Psoas muscle (tissue), 8 donors: ENCODE results near the gene GPR68. TPM values are rescaled to one million over a fixed set of nuclear protein-coding genes. Genes with fewer than 3 reads are reported as not detected.

ENCODE experiments used
- ATAC-seq, 4 donors: fragments of 200-7000 bp; cut with Tn5 transposase; one replicate each; pipeline ENCODE4 v1.9.1; 2020; ENCODE audit warnings: moderate library complexity in 3 of 4, mild to moderate bottlenecking in 2 of 4
- DNase-seq, 2 donors: peaks; one replicate each; pipeline ENCODE4 v3.0.0-alpha.2; 2020
- H3K27ac ChIP-seq: fragments of 200-600 bp; one replicate; pipeline ENCODE4 v1.8.0; 2022
- H3K27me3 ChIP-seq, 3 donors: fragments of 200-600 bp in 1 of 3; one replicate each; pipeline versions ENCODE4 v1.6.1 to v1.8.0; 2013 to 2022; ENCODE audit warnings: low read length in 2 of 3, mild to moderate bottlenecking in 2 of 3, moderate library complexity in 1 of 3; ENCODE audit not compliant: insufficient read depth in 3 of 3
- H3K36me3 ChIP-seq, 2 donors: fragments of 200-600 bp in 1 of 2; one replicate each; pipeline versions ENCODE4 v1.6.1 to v1.8.0; 2013 to 2022; ENCODE audit warnings: low read depth in 1 of 2, mild to moderate bottlenecking in 1 of 2, moderate library complexity in 1 of 2; ENCODE audit not compliant: insufficient read depth in 1 of 2
- H3K4me1 ChIP-seq: fragments of 200-600 bp; one replicate; pipeline ENCODE4 v1.8.0; 2022
- H3K4me3 ChIP-seq: fragments of 200-600 bp; one replicate; pipeline ENCODE4 v1.8.0; 2022; ENCODE audit warnings: mild to moderate bottlenecking
- H3K9me3 ChIP-seq: fragments of 200-600 bp; one replicate; pipeline ENCODE4 v1.8.0; 2022
- WGBS, 3 donors: extraction: QIAGEN DNeasy Blood & Tissue Kit; methylation state at CpG; one replicate each; pipeline versions ENCODE4 v1.1.6 to v1.1.7; 2013; 5-methylcytosine and 5-hydroxymethylcytosine counted together
- intact Hi-C, 2 donors: fragments of 100-400 bp; cut with DNase I; formaldehyde crosslinking; loops; one replicate each; pipeline versions ENCODE4 v1.11.0 to v1.14.2; 2022
- polyA plus RNA-seq, 3 donors: library from polyadenylated mRNA; stranded (reverse); fragments of 200-250 nt; gene quantifications; one replicate each; pipeline ENCODE4 v1.2.3, GENCODE V29; 2013
- total RNA-seq, 4 donors: library from RNA; stranded (reverse); fragmentation: NEBNext Ultra II Directional in 2 of 4; extraction: Animal tissue kit (Norgen Biotek cat#: 25700) in 2 of 4; gene quantifications; one replicate each; pipeline versions ENCODE4 v1.2.1 to v1.2.4, GENCODE V29; 2021 to 2023
- TF ChIP-seq, protein P1 (sequence below): fragments of 200-600 bp; IDR thresholded peaks from one replicate; pipeline ENCODE4 v1.8.0; 2022; ENCODE audit warnings: antibody characterized with exemption
- donor health status: healthy with polysubstance abuse.
- donor health status: DM: no; HTN: no; CAD: no; lungs with moderate emphysema.
- donor health status: Bipolar disorder and iron deficiency.
- donor health status: healthy.
- donor health status: DM: yes; HTN: yes; CAD: no.
- donor health status: DM: no; HTN: no; CAD: no.
- donor health status: DM: no; HTN: no; CAD: no.
- donor health status: DM: yes; HTN: yes; CAD: no.

Gene GPR68
- total and polyA plus RNA-seq, 7 donors = 0.03 to 0.27 (median 0.16) TPM; not detected in 1

DNA sequence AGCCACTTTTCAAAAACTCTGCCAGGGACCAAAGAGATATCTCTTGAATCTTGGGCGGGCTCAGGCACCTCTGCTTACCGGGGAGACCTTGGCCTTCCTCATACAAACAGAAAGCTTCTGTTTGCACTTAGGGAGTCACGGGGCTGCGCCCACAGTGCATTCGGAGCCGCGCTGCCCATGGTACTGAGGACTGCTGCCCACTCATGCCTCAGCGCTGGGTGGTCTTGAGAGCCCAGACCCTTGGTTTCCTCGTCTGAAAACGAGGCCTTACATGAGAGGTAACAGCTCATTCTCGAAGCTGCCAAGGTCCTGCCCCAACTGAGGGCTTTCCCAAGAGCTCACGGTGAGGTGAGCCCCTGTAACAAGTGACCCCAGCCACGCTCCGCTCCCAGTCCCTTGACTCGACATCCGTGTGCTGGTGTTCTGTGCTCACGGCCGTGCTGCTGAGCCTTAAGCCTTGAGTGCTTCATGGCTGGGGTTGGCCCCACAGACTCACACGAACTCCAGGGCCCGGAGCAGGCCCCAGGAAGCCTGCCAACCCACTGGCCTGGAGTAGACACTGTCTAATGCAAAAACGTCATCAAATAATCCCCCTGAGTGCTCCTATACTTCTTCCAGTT, 47.4 kb upstream of the GPR68 start:
- Histone ChIP-seq H3K27me3 (no peaks in the 10 kb centered on the region), H3K9me3 (no peaks in the 10 kb centered on the region), H3K36me3 (peaks cover 0 to 4% of the 10 kb centered on the region in 2 donors), H3K27ac (no peak overlapping the region), H3K4me3 (no peak overlapping the region), H3K4me1 (no peaks in the 10 kb centered on the region)
- TF ChIP-seq, protein P1, sequence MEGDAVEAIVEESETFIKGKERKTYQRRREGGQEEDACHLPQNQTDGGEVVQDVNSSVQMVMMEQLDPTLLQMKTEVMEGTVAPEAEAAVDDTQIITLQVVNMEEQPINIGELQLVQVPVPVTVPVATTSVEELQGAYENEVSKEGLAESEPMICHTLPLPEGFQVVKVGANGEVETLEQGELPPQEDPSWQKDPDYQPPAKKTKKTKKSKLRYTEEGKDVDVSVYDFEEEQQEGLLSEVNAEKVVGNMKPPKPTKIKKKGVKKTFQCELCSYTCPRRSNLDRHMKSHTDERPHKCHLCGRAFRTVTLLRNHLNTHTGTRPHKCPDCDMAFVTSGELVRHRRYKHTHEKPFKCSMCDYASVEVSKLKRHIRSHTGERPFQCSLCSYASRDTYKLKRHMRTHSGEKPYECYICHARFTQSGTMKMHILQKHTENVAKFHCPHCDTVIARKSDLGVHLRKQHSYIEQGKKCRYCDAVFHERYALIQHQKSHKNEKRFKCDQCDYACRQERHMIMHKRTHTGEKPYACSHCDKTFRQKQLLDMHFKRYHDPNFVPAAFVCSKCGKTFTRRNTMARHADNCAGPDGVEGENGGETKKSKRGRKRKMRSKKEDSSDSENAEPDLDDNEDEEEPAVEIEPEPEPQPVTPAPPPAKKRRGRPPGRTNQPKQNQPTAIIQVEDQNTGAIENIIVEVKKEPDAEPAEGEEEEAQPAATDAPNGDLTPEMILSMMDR = no peak
- DNase-seq = no peak
- no peak for ATAC-seq
- WGBS, 3 donors = 89 to 92% (median 92%) methylated on average over 21 of the region's 21 CpGs
- intact Hi-C loops = no loop called here

DNA sequence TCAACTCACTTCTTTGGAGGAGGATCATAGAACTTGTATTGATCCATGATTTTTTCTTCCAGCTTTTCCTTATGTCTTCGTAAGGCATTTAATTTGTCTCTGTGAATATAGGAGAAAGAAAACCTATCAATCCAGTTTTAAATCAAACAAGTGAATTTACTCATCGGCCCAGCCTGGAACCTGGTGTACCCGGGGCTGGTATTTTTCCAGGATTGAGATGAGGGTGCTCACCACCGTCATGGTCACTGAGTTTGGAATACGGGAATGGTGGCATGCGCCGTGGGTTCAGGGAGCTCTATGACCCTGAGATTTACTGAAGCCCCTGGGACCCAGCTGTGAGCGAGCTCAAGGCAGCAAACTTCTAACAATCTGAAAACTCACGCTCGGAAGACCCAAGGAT, 46.5 kb upstream of the GPR68 start:
- TF ChIP-seq, protein P1 = no peak

GRCh38 chr14:91289464-91289863, 45.0 kb upstream of the GPR68 start:
- intact Hi-C loops = loop anchor here (5.0 kb wide), 2 partner anchors 112 to 382 kb away; no protein-coding TSS in a partner anchor
- WGBS, 3 donors = 75 to 84% (median 77%) methylated on average over 4 of the region's 4 CpGs
- DNase-seq (no peak), ATAC-seq (no peak)
- H3K36me3 ChIP-seq = peaks cover 0 to 4% of the 10 kb centered on the region in 2 donors
- H3K27me3 ChIP-seq = no peaks in the 10 kb centered on the region
- TF ChIP-seq, protein P1 = no peak
- H3K9me3 ChIP-seq = no peaks in the 10 kb centered on the region
- no peak overlapping the region for H3K27ac ChIP-seq
- no peaks in the 10 kb centered on the region for H3K4me1 ChIP-seq
- no peak overlapping the region for H3K4me3 ChIP-seq

More for the DNA sequence above, 46.5 kb upstream of the GPR68 start:
- ATAC-seq (no peak), DNase-seq (no peak)
- no peak overlapping the region for H3K4me3 ChIP-seq
- 89 to 94% (median 93%) methylated on average over 10 of the region's 10 CpGs for WGBS, 3 donors
- no peaks in the 10 kb centered on the region for H3K27me3 ChIP-seq
- no peaks in the 10 kb centered on the region for H3K4me1 ChIP-seq
- intact Hi-C loops = no loop called here
- no peaks in the 10 kb centered on the region for H3K9me3 ChIP-seq
- no peak overlapping the region for H3K27ac ChIP-seq
- no peaks in the 10 kb centered on the region for H3K36me3 ChIP-seq

DNA sequence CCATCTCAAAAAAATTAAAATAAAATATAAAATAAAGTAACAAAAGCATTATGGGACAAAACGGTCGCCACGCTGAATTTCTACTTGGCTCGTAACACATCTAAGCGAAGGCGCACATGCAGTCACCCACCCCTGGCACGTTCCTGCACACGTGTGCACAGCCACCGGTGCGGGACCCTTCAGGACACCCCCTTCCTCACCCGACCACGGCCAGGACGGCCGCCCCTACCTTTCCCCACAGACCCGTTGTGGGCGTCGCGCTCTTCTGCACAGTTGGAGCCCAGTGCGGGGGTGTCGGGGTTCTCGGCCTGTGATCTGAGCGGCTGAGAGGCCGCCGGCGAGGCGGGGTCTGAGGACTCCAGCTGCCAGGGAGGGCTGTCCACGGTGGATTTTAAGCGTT, 44.4 kb upstream of the GPR68 start:
- TF ChIP-seq, protein P1 = no peak
- Histone ChIP-seq H3K4me3 (no peak overlapping the region), H3K36me3 (peaks cover 0 to 4% of the 10 kb centered on the region in 2 donors), H3K4me1 (no peaks in the 10 kb centered on the region), H3K27ac (no peak overlapping the region), H3K9me3 (no peaks in the 10 kb centered on the region), H3K27me3 (no peaks in the 10 kb centered on the region)
- intact Hi-C loops = loop anchor here (5.0 kb wide), 2 partner anchors 112 to 382 kb away; no protein-coding TSS in a partner anchor
- WGBS, 3 donors = 90 to 92% (median 90%) methylated on average over 28 of the region's 28 CpGs
- no peak for ATAC-seq
- no peak for DNase-seq
